NCI-H748 (cell line): Measurements from ENCODE around the gene CCL1.

ENCODE experiments used
- DNase-seq: peaks from one replicate; lab custom pipeline; 2025; ENCODE audit not compliant: unreplicated experiment; lab: John Stamatoyannopoulos, UW

CCL1 gene

DNA sequence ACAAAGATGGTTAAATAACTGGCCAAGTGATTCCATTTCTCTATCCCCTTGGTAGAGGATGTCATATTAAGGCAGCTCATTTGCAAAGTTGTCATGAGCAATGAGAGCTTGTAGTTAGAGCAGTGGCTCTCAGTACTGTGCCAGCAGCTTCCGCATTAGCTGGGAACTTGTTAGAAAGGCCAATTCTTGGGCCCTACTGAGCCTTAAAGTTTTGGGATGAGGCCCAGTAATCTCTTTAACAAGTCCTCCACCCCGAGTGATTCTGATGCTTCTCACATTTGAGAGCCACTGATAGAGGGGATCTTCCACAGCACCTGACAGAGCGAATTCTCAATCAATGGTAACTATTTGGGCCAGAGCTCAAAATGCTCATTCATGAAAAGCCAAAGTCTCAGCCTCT, 20.2 kb upstream of the CCL1 start:
- DNase-seq = no peak

DNA sequence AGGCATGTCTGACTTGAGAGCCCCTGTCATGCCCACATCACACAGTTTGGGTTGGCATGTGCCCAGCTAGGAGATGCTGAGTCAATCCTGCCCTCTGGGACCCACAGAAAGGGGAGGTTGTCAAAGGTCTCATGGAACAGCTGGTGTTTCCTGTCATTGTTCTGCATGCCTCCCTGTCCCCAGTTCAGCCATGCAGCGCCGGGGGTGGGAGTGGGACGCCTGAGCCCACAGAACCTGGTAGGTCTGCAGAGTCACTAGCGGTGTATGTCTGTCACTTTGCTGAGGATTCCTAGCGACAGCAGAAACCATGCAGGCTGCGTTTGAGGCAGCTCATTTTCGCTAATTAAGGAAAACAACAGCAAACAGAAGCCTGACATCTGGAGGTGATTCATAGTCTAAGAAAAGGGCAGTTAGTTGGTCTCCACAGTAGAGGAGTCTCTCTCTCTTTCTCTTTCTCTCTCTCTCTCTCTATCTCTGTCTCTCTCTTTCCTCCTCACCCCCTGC, 19.6 kb upstream of the CCL1 start:
- no peak for DNase-seq

DNA sequence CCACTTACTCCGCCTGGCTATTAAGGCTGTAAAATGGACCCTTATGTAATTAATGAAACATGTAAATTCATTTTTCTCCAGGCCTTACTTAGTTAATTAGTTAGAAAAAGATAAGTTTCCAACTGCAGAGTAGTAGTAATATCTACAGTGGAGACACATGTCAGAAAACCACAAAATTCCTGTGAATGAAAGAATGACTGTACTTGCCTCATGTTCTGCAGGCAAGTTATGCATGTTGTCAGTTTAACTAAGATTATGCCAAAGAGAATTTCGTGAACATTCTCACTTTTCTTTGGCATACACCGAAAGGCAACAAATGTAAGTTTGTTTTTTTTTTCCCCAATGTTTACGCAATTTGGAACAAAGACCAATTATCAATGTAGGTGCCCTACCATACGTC, 16.8 kb upstream of the CCL1 start:
- no peak for DNase-seq

DNA sequence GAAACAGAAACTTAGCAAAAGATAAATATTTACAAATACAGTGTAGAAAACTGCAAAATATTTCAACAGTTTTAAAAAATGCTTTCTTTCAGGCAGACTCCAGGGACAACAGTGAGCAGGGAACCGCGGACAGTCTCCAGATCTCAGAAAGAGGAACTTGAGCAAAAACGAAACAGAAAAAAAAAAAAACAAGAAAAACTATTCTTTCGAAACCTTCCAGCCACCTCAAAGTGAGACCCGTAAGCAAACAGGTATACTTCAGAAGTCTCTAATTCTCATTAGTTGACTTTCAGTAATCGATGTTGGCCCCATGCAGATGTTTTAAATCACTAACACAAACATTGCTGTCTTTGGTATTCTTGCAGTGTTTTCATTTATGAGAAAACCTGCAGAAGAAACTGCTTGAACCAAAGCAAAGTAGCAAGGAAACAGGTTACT, 15.7 kb upstream of the CCL1 start:
- no peak for DNase-seq

DNA sequence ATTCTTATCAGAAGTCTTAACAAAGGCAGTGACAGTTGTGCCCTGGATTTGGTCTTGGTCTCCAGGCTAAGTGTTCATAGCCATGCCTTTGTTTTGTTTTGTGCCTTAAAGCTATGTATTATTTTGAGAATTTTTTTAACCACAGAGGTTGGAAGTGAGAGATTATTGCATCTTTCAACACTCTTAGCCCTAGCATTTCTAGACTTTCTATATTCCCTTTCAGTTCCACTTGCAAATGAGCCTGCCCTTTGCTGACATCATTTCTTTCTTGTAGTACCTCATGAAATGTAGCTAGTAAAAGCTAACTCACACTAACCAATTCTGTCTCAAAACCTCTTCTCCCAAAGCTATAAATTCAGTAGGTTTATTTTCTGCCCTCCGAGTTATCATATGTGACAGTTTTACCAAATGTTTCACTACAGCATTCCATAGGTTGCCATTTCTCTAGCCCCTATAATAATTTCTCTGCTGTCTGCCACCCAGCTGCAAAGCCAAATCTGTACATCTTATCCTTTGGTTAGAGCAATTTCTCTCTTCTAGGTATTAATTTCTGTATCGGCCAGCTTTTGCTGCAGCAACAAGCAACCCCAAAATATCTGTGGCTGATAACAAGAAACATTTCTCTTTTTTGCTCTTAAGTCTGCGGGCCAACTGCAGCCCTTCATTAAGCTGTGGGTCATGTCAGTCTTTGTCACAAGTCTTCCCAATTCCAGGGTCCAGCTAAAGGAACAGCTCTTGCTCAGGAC, 14.2 kb upstream of the CCL1 start:
- no peak for DNase-seq

DNA sequence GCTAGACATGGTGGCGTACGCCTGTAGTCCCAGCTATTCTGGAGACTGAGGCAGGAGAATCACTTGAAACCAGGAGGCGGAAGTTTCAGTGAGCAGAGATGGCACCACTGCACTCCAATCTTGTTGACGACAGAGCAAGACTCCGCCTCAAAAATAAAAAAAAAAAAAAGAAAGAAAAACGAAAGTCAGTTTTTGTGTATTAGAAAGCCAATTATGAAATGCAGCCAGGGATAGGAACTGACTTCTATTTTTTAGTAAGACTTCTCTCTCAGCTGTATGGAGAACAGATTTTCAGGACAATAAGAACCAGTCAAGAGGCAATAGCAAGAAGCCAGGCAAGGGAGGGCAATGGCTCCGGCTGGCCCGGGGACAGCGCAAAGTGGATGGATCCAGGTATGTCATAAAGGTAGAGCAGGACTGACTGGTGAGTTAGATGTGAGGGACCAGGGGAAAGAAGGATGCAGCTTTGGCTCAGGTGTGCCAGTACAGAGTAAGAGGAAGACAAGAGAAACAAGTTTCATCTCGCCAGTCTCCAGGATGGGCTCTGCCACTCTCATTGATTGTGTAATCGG, 12.5 kb upstream of the CCL1 start:
- no peak for DNase-seq

DNA sequence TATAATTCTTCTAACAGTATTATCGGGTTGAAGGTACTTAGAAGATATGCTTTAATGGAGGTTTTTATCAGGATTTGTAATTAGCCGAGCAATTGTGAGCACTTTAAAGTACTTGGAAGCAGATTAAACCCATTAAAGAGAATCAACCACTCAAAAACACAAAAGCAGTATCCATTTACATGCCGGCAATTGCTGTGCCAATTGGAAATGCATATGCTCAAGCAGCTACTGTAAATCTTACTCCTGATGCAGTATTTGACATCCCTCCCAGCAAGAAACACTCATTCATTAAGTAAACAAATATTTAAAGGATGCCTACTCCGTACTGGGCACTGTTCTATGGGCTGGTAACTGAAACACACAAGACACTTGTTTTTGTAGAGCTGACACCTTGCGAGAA, 11.4 kb upstream of the CCL1 start:
- peak; percentile 89 for DNase-seq

DNA sequence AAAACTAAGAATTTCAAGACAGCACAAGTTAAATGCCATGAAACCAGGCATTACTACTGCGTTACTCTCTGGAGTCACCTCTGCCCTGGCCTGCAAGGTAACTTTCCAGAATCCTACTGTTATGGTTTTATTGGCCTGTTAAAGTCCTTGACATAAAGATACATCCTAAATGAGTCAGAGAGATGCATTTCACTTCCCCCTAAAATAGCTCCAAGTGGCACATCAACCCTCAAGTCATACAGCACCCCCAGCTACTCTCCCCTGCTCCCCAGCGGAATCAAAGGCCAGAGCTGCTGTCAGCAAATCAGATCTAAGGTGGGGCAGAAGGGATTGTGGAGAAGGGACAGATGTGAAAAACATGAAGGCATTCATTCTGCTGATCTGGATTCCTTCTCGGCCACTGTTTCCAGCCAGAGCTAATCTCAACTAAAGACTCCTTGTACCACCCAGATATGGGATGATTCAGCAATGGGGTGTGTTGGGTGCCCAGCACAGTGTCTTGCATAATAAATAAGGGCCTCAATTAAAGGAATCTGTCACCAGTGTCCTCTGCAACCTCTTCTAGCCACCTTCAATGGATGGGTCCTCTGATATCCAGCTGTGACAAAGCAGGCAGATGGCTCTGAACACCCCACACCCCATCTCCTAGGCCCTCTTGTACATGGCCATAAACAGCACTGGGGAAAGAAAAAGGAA, 8.5 kb upstream of the CCL1 start:
- DNase-seq = no peak

DNA sequence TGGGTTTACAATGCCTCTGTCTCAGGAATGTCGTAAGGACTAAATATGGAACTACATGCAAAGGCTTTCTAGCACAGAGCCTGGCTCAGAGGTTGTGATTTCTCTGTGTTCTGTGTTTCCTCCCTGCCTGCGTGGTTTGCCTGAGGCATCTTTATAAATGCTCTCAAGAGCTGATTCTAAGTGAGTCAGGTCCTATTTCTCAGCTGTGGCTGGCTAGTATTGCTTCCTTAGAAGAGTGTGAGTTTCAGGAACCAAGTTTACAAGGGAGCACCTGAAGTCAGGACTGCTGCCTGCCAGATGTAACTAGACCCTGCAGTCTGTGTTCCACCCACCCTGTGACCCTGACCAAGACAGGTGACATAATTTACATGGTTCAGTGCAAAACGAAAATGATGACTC, 8.0 kb upstream of the CCL1 start:
- no peak for DNase-seq

DNA sequence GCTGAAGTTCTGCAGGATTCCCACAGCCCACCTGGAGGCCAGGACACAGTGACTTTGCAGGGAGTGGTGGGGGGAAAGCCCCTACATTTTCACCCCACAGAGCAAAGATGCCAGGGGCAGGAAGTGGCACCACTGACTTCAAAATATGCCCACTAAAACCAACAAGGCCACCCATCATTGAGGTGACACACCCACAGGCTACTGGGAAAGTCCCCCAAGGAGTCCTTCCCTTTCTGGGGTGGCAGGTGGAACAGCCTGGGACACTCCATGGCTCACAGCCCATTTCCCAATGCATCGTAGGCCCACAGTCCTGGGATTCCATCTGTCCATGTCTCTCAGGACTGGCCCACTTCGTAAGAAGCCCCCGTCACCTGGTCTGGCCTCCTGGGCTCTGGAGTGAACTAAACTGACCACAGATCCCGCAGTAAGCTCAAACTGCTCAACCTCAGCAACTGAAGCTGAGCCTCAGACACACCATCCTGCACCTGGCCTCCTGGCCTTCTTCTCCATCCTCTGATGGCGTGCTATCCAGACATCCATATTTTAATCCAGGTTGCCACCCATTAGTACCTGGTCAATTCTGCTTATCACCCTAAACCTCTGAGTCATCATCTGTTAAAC, 7.5 kb upstream of the CCL1 start:
- DNase-seq = no peak

DNA sequence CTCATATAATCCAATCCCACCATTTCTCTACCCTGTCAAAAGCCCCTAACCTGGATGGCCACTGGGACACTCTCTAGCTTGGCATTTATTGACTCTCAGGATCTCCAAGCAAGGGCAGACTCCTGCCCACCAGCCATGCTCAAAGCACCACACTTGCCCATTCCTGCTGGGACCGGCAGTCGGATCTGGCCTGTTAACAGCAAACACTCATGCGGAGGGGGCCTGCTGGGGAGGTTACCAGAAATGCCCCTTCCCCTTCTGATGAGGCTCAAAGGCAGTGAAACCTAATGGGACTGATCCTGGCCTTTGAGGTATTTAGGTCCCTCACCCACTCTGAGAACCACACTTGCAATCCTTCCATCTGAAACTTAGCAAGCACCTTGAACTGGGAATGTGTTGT, 6.5 kb upstream of the CCL1 start:
- no peak for DNase-seq

DNA sequence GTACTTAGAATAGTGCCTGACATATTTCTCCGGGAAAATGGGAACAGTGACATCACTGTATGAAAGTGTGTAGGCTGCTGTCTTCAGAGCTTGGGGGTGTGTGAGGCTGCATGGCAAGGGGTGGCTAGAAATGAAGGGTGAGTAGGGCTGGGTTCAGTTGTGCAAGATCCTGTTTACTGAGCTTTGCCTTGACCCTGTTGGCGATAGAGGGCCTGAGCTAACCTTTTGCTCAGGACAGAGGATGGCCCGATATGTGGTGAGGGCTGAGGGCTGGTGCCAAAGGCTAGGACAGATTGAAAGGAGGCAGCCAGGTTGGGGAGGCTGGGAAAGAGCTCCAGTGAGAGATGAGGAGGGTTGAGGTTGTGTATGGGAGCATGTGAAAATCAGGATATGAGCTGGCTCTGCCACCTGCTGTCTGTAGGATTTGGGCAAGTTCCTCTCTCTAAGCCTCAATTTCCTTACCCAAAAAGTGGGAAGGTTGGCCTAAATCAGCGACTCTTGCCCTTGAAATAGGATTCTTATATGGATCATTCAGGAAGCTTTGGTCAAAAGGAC, 6.0 kb upstream of the CCL1 start:
- DNase-seq = no peak

DNA sequence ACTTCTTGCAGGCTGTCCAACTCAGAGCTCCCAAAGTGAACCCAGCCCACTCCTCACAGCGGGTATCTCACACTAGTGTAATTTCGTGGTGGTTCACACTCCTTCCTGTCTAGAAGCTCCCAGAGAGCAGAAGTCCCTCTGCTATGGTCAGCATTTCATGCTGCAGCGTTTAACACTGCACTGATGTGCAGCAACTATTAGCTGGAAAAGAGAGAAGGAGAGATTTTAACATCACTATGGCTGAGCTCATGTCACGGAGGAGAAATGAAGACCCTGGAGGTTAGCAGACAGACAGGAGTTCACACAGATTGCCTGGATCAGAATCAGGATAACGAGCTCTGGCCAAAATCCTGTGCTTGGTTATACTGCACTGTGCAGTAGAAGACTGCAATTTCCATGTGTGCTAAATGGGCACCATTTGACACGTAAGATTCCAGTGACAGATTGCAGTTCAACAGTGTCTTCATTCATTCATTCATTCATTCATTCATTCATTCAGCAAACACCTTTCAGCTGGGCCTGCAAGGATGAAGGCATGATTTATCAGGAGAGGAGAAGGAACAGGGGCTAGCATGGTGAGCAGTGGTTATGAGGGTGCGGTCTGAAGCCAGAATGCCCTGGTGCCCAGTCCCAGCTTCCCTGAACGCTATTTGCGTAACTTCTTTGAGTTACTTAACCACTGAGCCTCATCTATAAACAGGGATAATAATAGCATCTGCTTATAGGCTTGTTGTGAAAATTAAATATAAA, 5.3 kb upstream of the CCL1 start:
- DNase-seq = no peak

DNA sequence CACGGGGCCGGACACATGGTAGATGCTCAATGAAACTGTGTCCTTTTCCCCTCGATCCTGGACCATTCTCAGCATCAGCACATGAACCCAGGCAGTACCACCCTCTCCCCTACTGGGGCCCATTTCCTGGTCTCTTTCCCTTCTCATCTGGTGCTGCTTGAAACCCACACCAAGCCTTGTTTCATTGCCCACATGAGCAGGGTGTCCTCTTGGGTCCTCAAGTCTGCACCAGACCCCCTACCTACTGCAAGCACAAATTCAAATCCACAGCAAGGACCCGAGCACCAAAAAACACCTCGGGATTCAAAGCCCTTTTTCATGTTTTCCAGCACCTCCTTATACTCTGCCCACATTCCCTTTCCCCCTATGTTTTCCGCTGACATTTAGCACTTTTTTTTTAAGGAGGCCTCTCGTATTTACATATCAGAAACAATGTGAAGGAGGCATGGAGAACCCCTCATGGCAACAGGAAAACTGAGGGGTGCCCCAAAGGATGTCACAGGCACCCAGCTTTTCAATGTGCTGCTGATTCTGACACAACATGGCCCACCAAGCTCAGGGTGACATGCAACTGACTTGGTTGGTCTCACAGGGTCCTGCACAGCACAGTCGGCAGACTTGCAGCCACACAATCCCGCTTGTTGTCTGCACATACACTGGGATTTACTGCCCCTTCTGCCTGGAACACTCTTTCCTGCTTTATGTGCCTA, 4.6 kb upstream of the CCL1 start:
- no peak for DNase-seq

DNA sequence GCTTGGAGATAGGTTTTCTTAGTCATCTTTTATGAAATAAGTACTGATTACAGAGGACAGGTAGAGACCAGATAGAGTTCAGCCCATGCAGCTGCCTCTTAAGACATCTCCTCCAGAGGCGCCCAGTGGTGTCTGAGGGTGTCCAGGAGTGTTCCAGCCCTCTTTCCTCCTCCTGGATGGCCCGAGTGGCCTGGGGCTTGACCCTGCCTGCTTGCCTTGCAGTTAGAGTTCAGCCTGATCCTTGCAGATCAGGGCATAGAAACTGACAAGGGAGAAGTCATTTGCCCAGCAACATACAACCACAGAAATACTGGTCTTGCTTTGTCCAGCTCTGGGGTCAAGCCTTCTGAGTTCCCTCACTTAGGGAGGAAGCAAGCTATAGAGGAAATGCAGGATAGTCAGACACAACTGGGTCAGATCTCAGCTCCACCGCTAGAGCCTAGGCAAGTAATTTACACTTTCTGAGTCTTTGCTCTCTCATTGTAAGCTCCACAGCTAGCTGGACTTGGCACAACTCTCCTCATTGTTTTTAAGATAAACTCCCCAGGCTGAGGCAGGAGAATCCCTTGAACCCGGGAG, 3.6 kb upstream of the CCL1 start:
- no peak for DNase-seq

DNA sequence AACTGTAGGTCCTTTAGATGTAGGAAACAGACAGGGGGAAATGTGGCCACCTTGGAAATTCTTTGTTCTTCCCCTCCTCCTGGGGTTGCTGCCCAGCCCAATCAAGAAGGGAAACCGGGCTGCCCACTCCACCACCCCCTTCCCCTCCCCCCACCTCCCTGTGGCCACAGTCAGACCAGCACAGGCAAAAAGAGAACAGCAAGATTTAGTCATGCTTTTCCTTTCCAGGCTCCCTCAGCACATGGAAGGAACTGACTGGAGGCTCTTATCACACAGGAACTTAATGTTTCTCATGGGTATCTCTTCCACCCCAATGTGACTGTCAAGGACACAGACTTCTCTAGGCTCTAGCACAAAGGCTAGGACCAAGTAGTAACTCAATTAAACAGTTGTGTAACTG, 3.0 kb upstream of the CCL1 start:
- no peak for DNase-seq

DNA sequence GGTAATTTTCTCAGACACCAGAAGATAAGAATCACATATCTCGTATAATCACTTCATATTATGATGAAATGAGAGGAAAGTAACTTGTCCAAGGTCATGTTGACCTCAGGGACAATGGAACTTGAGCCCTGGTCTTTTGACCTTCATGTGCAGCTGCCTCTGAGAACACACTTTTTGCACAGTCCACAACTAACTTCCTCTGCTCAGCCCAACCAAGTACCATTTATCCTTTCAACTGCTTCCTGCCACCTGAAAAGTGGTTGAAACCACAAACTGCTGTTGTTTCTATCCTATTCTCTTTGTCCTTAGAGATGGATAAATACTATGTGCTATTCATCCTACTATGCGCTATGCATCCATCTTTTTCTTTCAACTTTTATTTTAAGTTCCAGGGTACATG, 2.3 kb upstream of the CCL1 start:
- DNase-seq = no peak

DNA sequence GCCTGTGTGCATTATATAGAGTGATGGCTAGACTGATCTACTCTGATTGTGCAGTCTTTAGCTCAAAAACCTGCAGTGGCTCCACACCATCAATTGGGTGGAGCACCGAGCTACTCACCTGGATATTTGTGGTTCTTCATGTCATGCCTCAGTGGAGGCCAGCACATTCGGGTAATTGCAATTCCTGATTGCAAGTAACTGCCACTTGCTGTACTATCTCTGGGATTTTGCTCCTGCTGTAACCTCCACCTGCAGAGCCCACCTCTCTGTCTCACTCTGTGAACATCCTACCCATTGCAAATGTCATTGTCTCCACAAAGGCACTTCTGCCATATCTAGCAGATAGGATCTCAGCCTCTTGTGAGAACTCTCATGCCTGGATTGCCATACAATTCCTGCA, 1.7 kb upstream of the CCL1 start:
- DNase-seq = no peak

DNA sequence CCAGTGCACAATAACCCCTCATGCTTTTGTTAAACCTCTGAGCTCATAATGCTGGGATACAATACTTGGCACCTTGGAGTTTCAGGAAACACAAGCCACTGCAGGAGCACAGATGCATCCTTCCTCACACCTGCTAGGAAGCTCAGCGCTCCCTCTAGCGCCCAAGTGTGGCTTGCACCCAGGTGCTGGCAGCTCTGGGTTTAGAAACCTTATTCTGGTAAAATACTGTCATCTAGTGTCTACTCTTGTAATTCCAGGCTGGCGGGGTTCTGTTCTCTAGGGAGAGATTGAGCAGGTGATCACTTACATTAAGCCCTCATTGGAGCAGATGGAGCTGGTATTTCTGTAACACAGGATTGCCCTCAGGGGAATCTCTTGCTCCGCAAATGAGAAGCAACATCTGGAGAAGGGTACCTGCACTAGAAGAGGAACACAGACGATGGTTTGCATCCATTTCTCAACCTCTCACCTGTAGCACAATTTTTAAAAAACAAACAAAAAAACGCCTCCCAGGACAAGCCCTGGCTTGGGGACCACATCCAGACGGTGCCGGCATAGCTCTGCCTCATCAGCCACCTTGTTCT, 1.5 kb downstream of the CCL1 start:
- DNase-seq = peak; percentile 91
